SU-DHL-6 (cell line): Measurements from ENCODE around the gene WIZ.

Experiments used
- CTCF ChIP-seq: fragments of 200-600 bp; sonication (generic); IDR thresholded peaks from one replicate; pipeline ENCODE4 v1.5.1; 2017; ENCODE audit warnings: antibody characterized with exemption, mild to moderate bottlenecking, low read length, moderate library complexity; ENCODE audit not compliant: insufficient read depth, poor library complexity, severe bottlenecking
- EZH2phosphoT487 ChIP-seq: fragments of 200-600 bp; sonication (generic), shearing (Covaris generic); conservative IDR thresholded peaks from 2 replicates; pipeline ENCODE4 v1.6.1; 2018; ENCODE audit warnings: mild to moderate bottlenecking, antibody characterized with exemption, low read length, moderate library complexity, mixed read lengths

GRCh38 chr19:15456441-15456840 lies 6.7 kb upstream of the WIZ start:
- TF ChIP-seq CTCF (no peak), EZH2phosphoT487 (no peak)
